ENCODE results near the gene CMTM8. TPM values are rescaled to one million over a fixed set of nuclear protein-coding genes. Genes with fewer than 3 reads are reported as not detected.

Gene CMTM8
- total RNA-seq, 1 donor from 2014 or later, result 0.24 TPM

DNA sequence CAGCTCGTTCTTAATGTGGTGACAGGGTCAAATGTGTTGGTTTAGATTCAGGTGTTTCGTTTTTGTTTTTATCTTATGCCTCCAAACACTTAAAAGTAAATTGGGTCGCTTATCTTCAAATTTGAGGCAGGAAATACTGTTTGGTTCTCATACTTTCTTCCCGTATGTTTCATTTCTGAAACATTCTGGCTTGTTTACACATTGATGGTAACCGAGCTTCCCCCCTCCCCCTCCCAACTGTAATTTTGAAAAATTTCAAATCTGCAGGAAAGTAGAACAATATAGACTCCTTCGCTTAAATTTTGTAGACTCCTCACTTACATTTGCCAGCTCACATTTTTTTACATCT is 64.9 kb downstream of the CMTM8 start:
- Mint-ChIP-seq H3K27ac (no peak overlapping the region), H3K4me3 (no peak overlapping the region), H3K4me1 (no peaks in the 10 kb centered on the region), H3K9me3 (no peaks in the 10 kb centered on the region), H3K36me3 (ENCODE audit: low read depth) (no peaks in the 10 kb centered on the region), H3K27me3 (no peaks in the 10 kb centered on the region)
- intact Hi-C loops (cut with micrococcal nuclease), result no loop called here
- no peak for ATAC-seq (ENCODE audit: low read depth)
- CTCF ChIA-PET, result interaction anchor here (1.0 kb wide), 1 partner anchor 165 kb away, joined by 4 read pairs; no protein-coding TSS in a partner anchor
- DNase-seq, result no peak
- POLR2A ChIA-PET, result no interaction called here
- TF ChIP-seq CTCF (IDR thresholded peaks at IDR 0.05), result no peak

DNA sequence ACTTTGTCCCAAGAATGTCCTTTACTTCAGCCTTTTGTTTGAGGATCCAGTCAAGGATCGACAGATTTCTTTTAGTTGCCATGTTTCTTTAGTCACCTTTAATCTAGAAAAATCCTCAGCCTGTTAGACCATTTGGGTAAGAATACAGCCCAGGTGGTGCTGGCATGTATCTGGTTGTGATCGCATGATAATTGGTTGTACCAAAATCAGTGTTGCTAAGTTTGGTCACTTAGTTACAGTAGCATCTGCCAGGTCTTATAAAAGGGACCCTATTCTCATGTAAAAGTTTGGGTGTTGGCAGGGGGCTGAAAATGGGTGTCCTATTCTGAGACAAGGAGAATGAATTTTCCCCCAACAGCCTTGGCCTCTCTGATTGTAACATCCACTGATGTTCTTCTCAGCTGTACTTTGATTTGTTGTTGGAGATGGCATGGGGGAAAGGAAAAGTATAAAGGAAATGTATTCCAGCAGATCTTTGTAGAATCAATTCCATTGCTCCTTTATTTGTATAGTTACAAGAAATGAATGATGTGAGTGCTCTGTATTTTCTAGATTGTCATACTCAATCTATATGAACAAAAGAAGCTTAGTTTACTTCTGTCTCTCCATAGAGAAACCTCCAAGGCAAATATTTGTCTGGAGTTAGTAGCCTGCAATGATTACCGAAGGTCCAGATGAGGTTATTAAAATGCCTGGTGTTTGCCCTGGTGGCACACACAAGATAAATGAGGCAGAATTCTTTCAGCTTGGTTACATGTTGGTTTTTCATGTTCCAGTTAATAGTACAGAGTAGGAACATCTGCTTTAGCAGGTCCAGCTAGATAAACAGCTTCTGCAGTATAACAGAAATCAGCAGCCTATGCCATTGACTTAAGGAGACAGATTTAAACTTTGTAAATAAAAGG is 65.7 kb downstream of the CMTM8 start:
- ATAC-seq (ENCODE audit: low read depth) (no peak), DNase-seq (no peak)
- ChIA-PET POLR2A (no interaction called here), CTCF (interaction anchor here (1.6 kb wide), 1 partner anchor 164 kb away, joined by 3 read pairs; no protein-coding TSS in a partner anchor)
- H3K9me3 Mint-ChIP-seq, result no peaks in the 10 kb centered on the region
- H3K4me1 Mint-ChIP-seq, result no peaks in the 10 kb centered on the region
- no peak for TF ChIP-seq CTCF (IDR thresholded peaks at IDR 0.05)
- H3K27ac Mint-ChIP-seq, result no peak overlapping the region
- no peaks in the 10 kb centered on the region for H3K27me3 Mint-ChIP-seq
- no peak overlapping the region for H3K4me3 Mint-ChIP-seq
- H3K36me3 Mint-ChIP-seq (ENCODE audit: low read depth), result no peaks in the 10 kb centered on the region
- intact Hi-C loops (cut with micrococcal nuclease), result no loop called here

DNA sequence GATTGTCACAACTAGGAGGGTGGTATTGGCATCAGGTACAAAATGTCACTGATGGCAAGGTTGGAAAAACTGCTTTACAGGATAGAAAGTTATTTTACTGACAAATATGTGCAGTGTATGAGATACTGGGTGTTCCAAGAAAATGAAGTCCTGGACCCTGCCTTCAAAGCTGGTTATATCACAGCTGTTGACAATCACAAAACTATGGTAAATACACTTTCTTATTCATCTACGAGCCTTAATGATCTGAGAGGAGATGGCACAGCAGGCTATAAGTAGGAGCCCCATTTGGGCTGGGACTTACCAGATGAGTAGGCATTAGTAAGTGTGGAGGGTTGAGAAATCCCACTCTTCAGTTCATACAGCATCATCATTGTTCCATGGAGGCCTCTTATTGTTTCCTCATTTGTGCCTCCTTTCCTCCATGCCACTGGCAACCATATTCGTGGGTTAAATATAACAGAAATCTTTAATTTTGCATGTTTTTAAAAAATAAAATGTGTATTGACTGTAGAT is 66.9 kb downstream of the CMTM8 start:
- ChIA-PET CTCF (interaction anchor here (1.6 kb wide), 1 partner anchor 162 kb away, joined by 3 read pairs; no protein-coding TSS in a partner anchor), POLR2A (no interaction called here)
- DNase-seq (no peak), ATAC-seq (ENCODE audit: low read depth) (no peak)
- Mint-ChIP-seq H3K9me3 (no peaks in the 10 kb centered on the region), H3K36me3 (ENCODE audit: low read depth) (no peaks in the 10 kb centered on the region), H3K4me1 (peaks cover 6% of the 10 kb centered on the region), H3K27me3 (no peaks in the 10 kb centered on the region), H3K27ac (no peak overlapping the region), H3K4me3 (no peak overlapping the region)
- TF ChIP-seq CTCF (IDR thresholded peaks at IDR 0.05), result no peak
- intact Hi-C loops (cut with micrococcal nuclease), result no loop called here

DNA sequence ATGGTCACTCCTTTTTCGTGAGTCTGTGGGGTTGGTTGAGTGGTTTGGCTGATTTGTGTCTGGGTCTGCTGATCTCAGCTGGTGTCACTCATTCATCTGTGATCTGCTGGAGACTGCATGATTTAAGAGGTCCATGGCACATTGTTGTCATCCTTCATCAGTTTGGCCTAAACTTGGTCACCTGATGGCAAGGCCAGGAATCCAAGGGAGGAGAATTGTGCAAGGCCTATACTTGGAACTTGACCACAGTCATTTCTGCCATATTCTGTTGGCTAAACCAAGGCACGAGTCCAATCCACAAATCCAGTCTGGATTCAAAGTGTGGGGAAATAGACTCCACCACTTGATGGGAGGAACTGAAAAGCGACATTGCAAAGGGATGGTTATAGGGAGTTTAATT is 67.6 kb downstream of the CMTM8 start:
- DNase-seq (no peak), ATAC-seq (ENCODE audit: low read depth) (no peak)
- H3K4me3 Mint-ChIP-seq, result no peak overlapping the region
- TF ChIP-seq CTCF (IDR thresholded peaks at IDR 0.05), result no peak
- H3K27ac Mint-ChIP-seq, result no peak overlapping the region
- ChIA-PET CTCF (no interaction called here), POLR2A (no interaction called here)
- intact Hi-C loops (cut with micrococcal nuclease), result no loop called here
- H3K4me1 Mint-ChIP-seq, result peaks cover 6% of the 10 kb centered on the region
- no peaks in the 10 kb centered on the region for H3K9me3 Mint-ChIP-seq
- H3K27me3 Mint-ChIP-seq, result no peaks in the 10 kb centered on the region
- H3K36me3 Mint-ChIP-seq (ENCODE audit: low read depth), result no peaks in the 10 kb centered on the region

GRCh38 chr3:32307591-32307990 is 69.1 kb downstream of the CMTM8 start:
- Mint-ChIP-seq H3K27me3 (no peaks in the 10 kb centered on the region), H3K9me3 (no peaks in the 10 kb centered on the region), H3K36me3 (ENCODE audit: low read depth) (no peaks in the 10 kb centered on the region), H3K4me1 (peaks cover 6% of the 10 kb centered on the region), H3K27ac (no peak overlapping the region), H3K4me3 (no peak overlapping the region)
- CTCF ChIA-PET, result interaction anchor here (0.8 kb wide), 1 partner anchor 12 kb away, joined by 3 read pairs; no protein-coding TSS in a partner anchor
- no peak for ATAC-seq (ENCODE audit: low read depth)
- POLR2A ChIA-PET, result no interaction called here
- TF ChIP-seq CTCF (IDR thresholded peaks at IDR 0.05), result no peak
- no peak for DNase-seq
- intact Hi-C loops (cut with micrococcal nuclease), result no loop called here

Data from activated B cell treated with CpG ODN at 0.5 μM for 24 hours (primary cell).